ENCODE measurements around the gene BCAT1.

DNA sequence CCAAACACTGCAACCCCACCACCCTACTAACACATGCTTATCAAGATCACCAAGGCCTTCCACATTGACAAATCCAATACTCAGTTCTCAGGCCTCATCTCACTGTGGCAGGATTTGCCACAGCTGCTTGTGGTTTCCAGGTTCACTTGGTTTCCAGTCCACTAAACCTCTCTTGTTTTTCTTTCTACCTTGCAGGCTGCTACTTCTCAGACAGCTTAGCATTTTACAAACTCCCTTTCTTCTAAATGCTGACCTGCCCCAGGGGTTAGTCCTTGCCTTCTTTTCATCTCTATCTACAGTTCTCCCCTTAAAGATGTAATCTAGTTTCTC lies 84.1 kb downstream of the BCAT1 start:
- TF ChIP-seq, protein P1, sequence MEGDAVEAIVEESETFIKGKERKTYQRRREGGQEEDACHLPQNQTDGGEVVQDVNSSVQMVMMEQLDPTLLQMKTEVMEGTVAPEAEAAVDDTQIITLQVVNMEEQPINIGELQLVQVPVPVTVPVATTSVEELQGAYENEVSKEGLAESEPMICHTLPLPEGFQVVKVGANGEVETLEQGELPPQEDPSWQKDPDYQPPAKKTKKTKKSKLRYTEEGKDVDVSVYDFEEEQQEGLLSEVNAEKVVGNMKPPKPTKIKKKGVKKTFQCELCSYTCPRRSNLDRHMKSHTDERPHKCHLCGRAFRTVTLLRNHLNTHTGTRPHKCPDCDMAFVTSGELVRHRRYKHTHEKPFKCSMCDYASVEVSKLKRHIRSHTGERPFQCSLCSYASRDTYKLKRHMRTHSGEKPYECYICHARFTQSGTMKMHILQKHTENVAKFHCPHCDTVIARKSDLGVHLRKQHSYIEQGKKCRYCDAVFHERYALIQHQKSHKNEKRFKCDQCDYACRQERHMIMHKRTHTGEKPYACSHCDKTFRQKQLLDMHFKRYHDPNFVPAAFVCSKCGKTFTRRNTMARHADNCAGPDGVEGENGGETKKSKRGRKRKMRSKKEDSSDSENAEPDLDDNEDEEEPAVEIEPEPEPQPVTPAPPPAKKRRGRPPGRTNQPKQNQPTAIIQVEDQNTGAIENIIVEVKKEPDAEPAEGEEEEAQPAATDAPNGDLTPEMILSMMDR (IDR thresholded peaks at IDR 0.05), result no peak
- TF ChIP-seq POLR2A (IDR thresholded peaks at IDR 0.05) (no peak), EP300 (IDR thresholded peaks at IDR 0.05; ENCODE audit: low read depth) (no peak), POLR2AphosphoS5 (IDR thresholded peaks at IDR 0.05) (no peak)

Data from transverse colon (tissue), 4 donors.